NCI-H510A treated with DMSO at 0.1 percent for 48 hours (cell line): ENCODE measurements around the gene PLXNA3.

Experiments used
- DNase-seq: peaks from one replicate; lab custom pipeline; 2025; lab: John Stamatoyannopoulos, UW

The PLXNA3 gene

GRCh38 chrX:154435171-154435733 is 22.8 kb upstream of the PLXNA3 start:
- DNase-seq, result no peak

GRCh38 chrX:154436374-154436982 is 21.6 kb upstream of the PLXNA3 start:
- peak; percentile 39 for DNase-seq

GRCh38 chrX:154436983-154437752 is 20.9 kb upstream of the PLXNA3 start, which contains the start of gene GDI1:
Gene GDI1, plus strand, starts transcription at chrX:154437154. Its CDS starts 101 bp downstream, at chrX:154437255.
- DNase-seq, result peak; percentile 39

- DNase-seq, result no peak
These were observed 19.8 kb upstream of the PLXNA3 start for GRCh38 chrX:154437971-154438893.

GRCh38 chrX:154439841-154440240 is 18.2 kb upstream of the PLXNA3 start:
- no peak for DNase-seq

GRCh38 chrX:154440623-154441357 is 17.3 kb upstream of the PLXNA3 start:
- no peak for DNase-seq

GRCh38 chrX:154441564-154441963 is 16.5 kb upstream of the PLXNA3 start:
- no peak for DNase-seq

- DNase-seq, result no peak
These were observed 15.9 kb upstream of the PLXNA3 start for GRCh38 chrX:154441984-154442707.

- no peak for DNase-seq
These were observed 14.6 kb upstream of the PLXNA3 start for GRCh38 chrX:154443479-154443910.

- peak; percentile 61 for DNase-seq
These were observed 13.9 kb upstream of the PLXNA3 start, which contains the start of gene FAM50A for GRCh38 chrX:154443992-154444754. Gene FAM50A, plus strand, starts transcription at chrX:154444141. Its CDS starts 95 bp downstream, at chrX:154444236.

- DNase-seq, result no peak
These were observed 13.3 kb upstream of the PLXNA3 start for GRCh38 chrX:154444755-154445246.

GRCh38 chrX:154445776-154446175 is 12.3 kb upstream of the PLXNA3 start:
- no peak for DNase-seq

- no peak for DNase-seq
These were observed 11.7 kb upstream of the PLXNA3 start for GRCh38 chrX:154446430-154446829.

GRCh38 chrX:154448484-154448883 is 9.6 kb upstream of the PLXNA3 start:
- no peak for DNase-seq

GRCh38 chrX:154449618-154450017 is 8.5 kb upstream of the PLXNA3 start:
- DNase-seq, result no peak

- no peak for DNase-seq
These were observed 7.8 kb upstream of the PLXNA3 start for GRCh38 chrX:154450312-154450711.

- no peak for DNase-seq
These were observed 5.3 kb upstream of the PLXNA3 start for GRCh38 chrX:154452823-154453222.

GRCh38 chrX:154457491-154458115 is 478 bp upstream of the PLXNA3 start:
- DNase-seq, result peak; percentile 24
